GM23248 (cell line): Measurements from ENCODE around the gene BRD1.

Source experiments
- EZH2 ChIP-seq: fragments of 200-600 bp; sonication (generic); IDR thresholded peaks from 2 replicates; pipeline ENCODE4 v1.6.1; 2018; ENCODE audit warnings: antibody characterized with exemption, mild to moderate bottlenecking; ENCODE audit not compliant: insufficient read depth, poor library complexity, severe bottlenecking
- EZH2phosphoT487 ChIP-seq: fragments of 200-600 bp; sonication (generic); IDR thresholded peaks from 2 replicates; pipeline ENCODE4 v1.6.1; 2018; ENCODE audit warnings: antibody characterized with exemption, moderate library complexity, mild to moderate bottlenecking, low read depth; ENCODE audit not compliant: insufficient read depth

DNA sequence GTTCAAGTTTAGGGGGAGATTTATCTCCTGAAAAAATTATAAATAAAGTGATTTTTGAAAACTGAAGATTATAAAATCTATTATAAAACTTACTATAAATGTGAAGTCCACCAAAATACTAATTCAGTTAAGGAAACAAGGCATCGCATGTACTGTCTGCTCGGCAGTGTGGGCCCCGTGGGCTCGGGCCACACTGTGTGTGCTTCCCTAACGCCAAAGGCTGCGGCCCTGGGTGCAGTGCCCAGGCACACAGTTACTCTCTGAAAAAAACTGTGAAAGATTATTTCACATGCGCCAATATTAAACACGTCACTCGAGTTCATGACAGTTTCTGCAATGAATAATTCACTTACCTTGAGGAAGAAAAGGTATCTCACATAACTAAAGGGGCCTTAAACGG lies 39.8 kb downstream of the BRD1 start:
- TF ChIP-seq EZH2 (no peak), EZH2phosphoT487 (no peak)
